PC-9 (cell line): ENCODE results near the gene ISCA1. TPM values are rescaled to one million over a fixed set of nuclear protein-coding genes. Genes with fewer than 3 reads are reported as not detected.

ENCODE experiments used
- BruUV-seq: library from RNA; stranded (reverse); fragments of 400-500 nt; replicated peaks from 2 replicates; lab custom pipeline; 2021; lab: Mats Ljungman, UMichigan
- CTCF ChIA-PET: fragments of 300-600 bp; sonication (Branson Sonifier 250); formaldehyde crosslinking; loops from one replicate; lab custom pipeline; 2022; ENCODE audit warnings: antibody characterized with exemption; lab: Charles Lee
- POLR2A ChIA-PET: fragments of 300-600 bp; sonication (Branson Sonifier 250); formaldehyde crosslinking; loops from one replicate; lab custom pipeline; 2022; ENCODE audit warnings: antibody characterized with exemption; ENCODE audit not compliant: unreplicated experiment; lab: Charles Lee
- DNase-seq, 2 experiments: peaks; one replicate each; pipeline versions ENCODE4 v3.0.0 to v3.0.0-alpha.2; 2015 to 2022; ENCODE audit warnings: mixed read lengths in 1 of 2
- H2AFZ ChIP-seq: fragments of 200-600 bp; sonication (generic); 2 replicates; pipeline ENCODE4 v1.8.1; 2017; ENCODE audit warnings: antibody characterized with exemption
- H3F3A ChIP-seq: fragments of 200-600 bp; sonication (generic); 2 replicates; pipeline ENCODE4 v1.8.1; 2017; ENCODE audit warnings: antibody characterized with exemption, mild to moderate bottlenecking, low read depth; ENCODE audit not compliant: insufficient read depth
- H3K27ac ChIP-seq: fragments of 200-600 bp; sonication (generic); 2 replicates; pipeline ENCODE4 v1.6.1; 2016; ENCODE audit warnings: mixed run types
- H3K27me3 ChIP-seq: fragments of 200-600 bp; sonication (generic); 2 replicates; pipeline ENCODE4 v1.6.1; 2016; ENCODE audit warnings: low read depth, mixed run types; ENCODE audit not compliant: insufficient read depth
- H3K36me3 ChIP-seq: fragments of 200-600 bp; sonication (generic); 2 replicates; pipeline ENCODE4 v1.6.1; 2016; ENCODE audit warnings: low read depth, mixed run types
- H3K4me1 ChIP-seq: fragments of 200-600 bp; sonication (generic); replicated peaks from 2 replicates; pipeline ENCODE4 v1.6.1; 2016; ENCODE audit warnings: mixed run types; ENCODE audit not compliant: insufficient read depth
- H3K4me2 ChIP-seq: fragments of 200-600 bp; sonication (generic); 2 replicates; pipeline ENCODE4 v1.6.1; 2017; ENCODE audit warnings: mixed run types
- H3K4me3 ChIP-seq: fragments of 200-600 bp; sonication (generic); 2 replicates; pipeline ENCODE4 v1.6.1; 2016; ENCODE audit warnings: mixed run types
- H3K79me2 ChIP-seq: fragments of 200-600 bp; sonication (generic); 2 replicates; pipeline ENCODE4 v1.6.1; 2017; ENCODE audit warnings: low read depth, mixed run types
- H3K9me2 ChIP-seq: fragments of 200-600 bp; sonication (generic); 2 replicates; pipeline ENCODE4 v1.8.1; 2017; ENCODE audit warnings: mild to moderate bottlenecking; ENCODE audit not compliant: insufficient read depth
- H3K9me3 ChIP-seq: fragments of 200-600 bp; sonication (generic); 2 replicates; pipeline ENCODE4 v1.8.1; 2016; ENCODE audit warnings: low read depth; ENCODE audit not compliant: insufficient read depth
- H4K20me1 ChIP-seq: fragments of 200-600 bp; sonication (generic); 2 replicates; pipeline ENCODE4 v1.8.1; 2017; ENCODE audit not compliant: insufficient read depth
- CTCF ChIP-seq: fragments of 200-600 bp; sonication (generic); conservative IDR thresholded peaks from 2 replicates; pipeline ENCODE4 v1.6.1; 2017; ENCODE audit warnings: mixed run types, antibody characterized with exemption, mild to moderate bottlenecking, moderate library complexity
- EZH2 ChIP-seq: fragments of 200-600 bp; sonication (generic); IDR thresholded peaks from 2 replicates; pipeline ENCODE4 v1.8.0; 2017; ENCODE audit warnings: antibody characterized with exemption, low read depth
- intact Hi-C: fragments of 100-400 bp; cut with micrococcal nuclease; formaldehyde crosslinking; loops from one replicate; pipeline ENCODE4 v1.10.0; 2022; ENCODE audit not compliant: unreplicated experiment
- total RNA-seq: library from RNA; stranded (reverse); gene quantifications from 2 replicates; pipeline ENCODE4 v1.2.3, GENCODE V29; 2021

Gene ISCA1
- total RNA-seq, 1 experiment from 2014 or later: 29.6 TPM

DNA sequence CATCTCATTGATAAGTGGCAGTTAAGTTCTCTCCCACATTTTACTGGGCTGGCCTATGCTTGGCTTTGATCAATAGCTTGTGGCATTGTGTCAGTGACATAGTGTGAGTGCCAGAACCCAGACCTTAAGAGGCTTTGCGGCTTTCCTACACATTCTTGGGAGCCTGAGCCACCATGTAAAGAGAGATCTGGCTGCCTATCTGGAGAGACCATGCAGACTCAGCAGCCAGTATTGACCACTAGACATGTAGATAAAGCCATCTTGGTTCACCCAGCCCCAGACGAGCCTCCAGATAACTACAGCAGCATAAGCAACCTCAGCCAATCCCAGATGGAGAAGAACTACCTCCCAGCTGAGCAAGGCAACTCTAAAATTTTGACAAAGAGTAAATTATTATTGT, 51.5 kb downstream of the ISCA1 start:
- H3K79me2 ChIP-seq: no peaks in the 10 kb centered on the region
- no peak overlapping the region for H3K4me2 ChIP-seq
- no peaks in the 10 kb centered on the region for H3K9me2 ChIP-seq
- no peaks in the 10 kb centered on the region for H3F3A ChIP-seq
- H3K27me3 ChIP-seq: no peaks in the 10 kb centered on the region
- no peak overlapping the region for H3K4me3 ChIP-seq
- POLR2A ChIA-PET: no interaction called here
- TF ChIP-seq CTCF: no peak
- no peak for TF ChIP-seq EZH2
- CTCF ChIA-PET: no interaction called here
- no peaks in the 10 kb centered on the region for H4K20me1 ChIP-seq
- no TSS peak for BruUV-seq
- H3K4me1 ChIP-seq: no peaks in the 10 kb centered on the region
- H2AFZ ChIP-seq: no peak overlapping the region
- H3K27ac ChIP-seq: no peak overlapping the region
- no peaks in the 10 kb centered on the region for H3K9me3 ChIP-seq
- no peak for DNase-seq
- no peaks in the 10 kb centered on the region for H3K36me3 ChIP-seq
- intact Hi-C loops: loop anchor here (10.0 kb wide), 1 partner anchor 406 kb away; no protein-coding TSS in a partner anchor

DNA sequence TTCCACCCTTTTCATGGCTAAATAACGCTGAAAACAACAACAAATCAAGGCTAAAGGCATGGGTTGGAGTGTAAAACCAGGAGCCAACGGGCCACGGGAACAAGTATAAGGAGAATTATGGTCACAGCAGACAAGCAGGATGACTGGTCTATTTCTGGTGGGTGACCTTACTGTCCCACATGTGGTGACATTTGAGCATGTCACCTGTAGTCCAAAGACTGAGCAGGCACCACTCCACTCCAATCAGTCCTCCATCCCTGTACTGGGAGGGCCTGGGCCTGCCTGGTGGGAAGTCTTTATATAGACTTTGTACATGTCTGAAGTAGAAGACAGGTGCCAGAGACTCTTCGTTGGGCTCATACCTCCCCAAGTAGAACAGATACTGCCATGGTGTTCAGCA, 59.7 kb downstream of the ISCA1 start:
- Histone ChIP-seq H3K4me1 (no peaks in the 10 kb centered on the region), H3K9me3 (no peaks in the 10 kb centered on the region; the same call in 1 of the 2 replicates), H4K20me1 (no peaks in the 10 kb centered on the region), H3K79me2 (no peaks in the 10 kb centered on the region), H3K36me3 (no peaks in the 10 kb centered on the region), H3K4me3 (no peak overlapping the region), H3K9me2 (no peaks in the 10 kb centered on the region), H3K4me2 (no peak overlapping the region), H2AFZ (no peak overlapping the region), H3K27me3 (no peaks in the 10 kb centered on the region), H3K27ac (no peak overlapping the region), H3F3A (no peaks in the 10 kb centered on the region)
- CTCF ChIA-PET: no interaction called here
- DNase-seq: no peak
- intact Hi-C loops: no loop called here
- no TSS peak for BruUV-seq
- TF ChIP-seq EZH2: no peak
- no peak for TF ChIP-seq CTCF
- POLR2A ChIA-PET: no interaction called here

- Histone ChIP-seq H3K9me3 (no peaks in the 10 kb centered on the region; the same call in 1 of the 2 replicates), H3K4me2 (no peak overlapping the region), H3F3A (no peaks in the 10 kb centered on the region), H3K27me3 (no peaks in the 10 kb centered on the region), H3K9me2 (no peaks in the 10 kb centered on the region), H3K79me2 (no peaks in the 10 kb centered on the region), H3K36me3 (no peaks in the 10 kb centered on the region), H4K20me1 (no peaks in the 10 kb centered on the region), H3K4me1 (no peaks in the 10 kb centered on the region), H3K4me3 (no peak overlapping the region), H3K27ac (no peak overlapping the region), H2AFZ (no peak overlapping the region)
- CTCF ChIA-PET: interaction anchor here (0.5 to 0.6 kb wide), 2 partner anchors 17 to 140 kb away, joined by 3 read pairs; no protein-coding TSS in a partner anchor
- intact Hi-C loops: no loop called here
- TF ChIP-seq CTCF (no peak), EZH2 (no peak)
- no peak for DNase-seq
- POLR2A ChIA-PET: no interaction called here
- no TSS peak for BruUV-seq
Observed at GRCh38 chr9:86219606-86220005, 62.7 kb downstream of the ISCA1 start.
